HepG2 (cell line): ENCODE measurements around the gene HPCAL1. TPM values are rescaled to one million over a fixed set of nuclear protein-coding genes. Genes with fewer than 3 reads are reported as not detected.
A peak's percentile ranks its signal among the peaks of the same experiment; 100 is the strongest.

ENCODE experiments used
- ATF2 ChIP-seq: sonication (generic); formaldehyde crosslinking; IDR thresholded peaks from 2 replicates; pipeline ENCODE4 v1.4.0; 2020; ENCODE audit warnings: missing genetic modification reagents
- CBFB ChIP-seq: sonication (generic); formaldehyde crosslinking; IDR thresholded peaks from 2 replicates; pipeline ENCODE4 v1.4.0; 2020; ENCODE audit warnings: missing genetic modification reagents
- DBP ChIP-seq: sonication (generic); formaldehyde crosslinking; IDR thresholded peaks from 2 replicates; pipeline ENCODE4 v1.4.0; 2020; ENCODE audit warnings: missing genetic modification reagents; ENCODE audit errors: not compliant biosample characterization
- GATAD2A ChIP-seq: IDR thresholded peaks from 2 replicates; pipeline ENCODE4 v1.6.1; 2016
- IRF9 ChIP-seq: sonication (generic); formaldehyde crosslinking; IDR thresholded peaks from 2 replicates; pipeline ENCODE4 v1.8.0; 2022; ENCODE audit warnings: missing genetic modification reagents, mild to moderate bottlenecking, borderline replicate concordance
- MLXIP ChIP-seq: sonication (generic); formaldehyde crosslinking; IDR thresholded peaks from 2 replicates; pipeline ENCODE4 v1.9.0; 2021; ENCODE audit warnings: missing genetic modification reagents, borderline replicate concordance
- POLR2G ChIP-seq: fragments of 200-400 bp; formaldehyde crosslinking; IDR thresholded peaks from 2 replicates; pipeline ENCODE4 v1.6.1; 2018; ENCODE audit warnings: mild to moderate bottlenecking, low read depth, low read length, moderate library complexity
- REST ChIP-seq, 2 experiments: IDR thresholded peaks; 2 replicates each; pipeline ENCODE4 v1.6.1; 2011 to 2012; ENCODE audit warnings: low read length in 2 of 2, borderline replicate concordance in 1 of 2, low read depth in 1 of 2, mild to moderate bottlenecking in 1 of 2, moderate library complexity in 1 of 2
- ZMAT3 ChIP-seq: sonication (generic); formaldehyde crosslinking; conservative IDR thresholded peaks from 2 replicates; pipeline ENCODE4 v1.7.0; 2021; ENCODE audit warnings: missing genetic modification reagents
- ZNF207 ChIP-seq: fragments of 450-650 bp; IDR thresholded peaks from 2 replicates; pipeline ENCODE4 v1.6.1; 2016; ENCODE audit warnings: antibody characterized with exemption, borderline replicate concordance
- ZNF280D ChIP-seq: sonication (generic); formaldehyde crosslinking; IDR thresholded peaks from 2 replicates; pipeline ENCODE4 v1.5.1; 2020; ENCODE audit warnings: mild to moderate bottlenecking, missing genetic modification reagents
- ZNF383 ChIP-seq: sonication (generic); formaldehyde crosslinking; IDR thresholded peaks from 2 replicates; pipeline ENCODE4 v1.4.0; 2020; ENCODE audit warnings: missing genetic modification reagents, mild to moderate bottlenecking, borderline replicate concordance
- ZNF441 ChIP-seq: sonication (generic); formaldehyde crosslinking; IDR thresholded peaks from 2 replicates; pipeline ENCODE4 v1.7.0; 2021; ENCODE audit warnings: missing genetic modification reagents, borderline replicate concordance
- ZNF83 ChIP-seq: sonication (generic); formaldehyde crosslinking; IDR thresholded peaks from 2 replicates; pipeline ENCODE4 v1.4.0; 2020; ENCODE audit warnings: missing genetic modification reagents, mild to moderate bottlenecking, borderline replicate concordance
- polyA plus RNA-seq, 8 experiments: library from polyadenylated mRNA; depleted of rRNA in 3 of 8; stranded (reverse) in 7 of 8; unstranded in 1 of 8; fragments of >200 nt; fragmentation: Illumina TruSeq in 4 of 8; extraction: Trizol in 4 of 8; gene quantifications; 2 replicates each; pipeline versions ENCODE4 v1.2.1 to v1.2.3, GENCODE V29; 2011 to 2016; ENCODE audit warnings: low read depth in 4 of 8, missing spikeins in 1 of 8, mixed read lengths in 1 of 8; ENCODE audit not compliant: insufficient read depth in 1 of 8
- total RNA-seq, 5 experiments: library from RNA; depleted of rRNA; stranded (reverse); fragments of >200 nt; fragmentation: Illumina TruSeq; extraction: Trizol; gene quantifications; 2 replicates each; pipeline ENCODE4 v1.2.3, GENCODE V29; 2016; ENCODE audit warnings: low read depth in 1 of 5

The HPCAL1 gene
- total and polyA plus RNA-seq, 2 of the 13 experiments (the other 11 are each of a cell fraction or from before 2014, with no cell fraction given), result 29.5 to 29.9 TPM

- TF ChIP-seq REST (IDR thresholded peaks at IDR 0.05; ENCODE audit: borderline replicate concordance in 1 of 2, low read depth in 1 of 2, low read length in 2 of 2) (peak in 1 of 2 experiments; percentile 69; a peak in 2 of 4 replicates), MLXIP (no peak), ZNF383 (CRISPR knock-in tag) (no peak), ZNF207 (no peak), GATAD2A (CRISPR knock-in tag) (peak; percentile 53), POLR2G (peak; percentile 87), ZMAT3 (CRISPR knock-in tag) (peak; percentile 87; the same call in 1 of the 2 replicates), IRF9 (CRISPR knock-in tag) (no peak), CBFB (CRISPR knock-in tag) (peak; percentile 18; the same call in 1 of the 2 replicates), DBP (no peak), ZNF441 (CRISPR knock-in tag) (no peak; the same call in none of the 2 replicates), ZNF83 (CRISPR knock-in tag) (no peak), ZNF280D (CRISPR knock-in tag) (peak; percentile 14; the same call in 1 of the 2 replicates), ATF2 (CRISPR knock-in tag) (no peak; the same call in 1 of the 2 replicates)
Measured at GRCh38 chr2:10278029-10278762, 24.5 kb upstream of the HPCAL1 start (continued).
